Neuron (in vitro differentiated cells): ENCODE results near the gene CTNNA3.

Experiments
- H2AFZ ChIP-seq: one replicate; pipeline ENCODE4 v1.6.1; 2013; ENCODE audit warnings: low read depth, mild to moderate bottlenecking, inconsistent platforms, low read length, moderate library complexity
- H3K27me3 ChIP-seq: one replicate; pipeline ENCODE4 v1.6.1; 2013; ENCODE audit warnings: low read length; ENCODE audit not compliant: insufficient read depth
- H3K36me3 ChIP-seq: one replicate; pipeline ENCODE4 v1.6.1; 2013; ENCODE audit warnings: low read length; ENCODE audit not compliant: insufficient read depth
- H3K4me1 ChIP-seq: one replicate; pipeline ENCODE4 v1.6.1; 2013; ENCODE audit warnings: low read length; ENCODE audit not compliant: insufficient read depth
- H3K4me3 ChIP-seq: 2 replicates; pipeline ENCODE4 v1.5.1; 2013; ENCODE audit warnings: mild to moderate bottlenecking, low read length, moderate library complexity
- H3K9me3 ChIP-seq: one replicate; pipeline ENCODE4 v1.6.1; 2013; ENCODE audit warnings: low read length

The CTNNA3 gene

GRCh38 chr10:66836057-66836456 is 859.9 kb downstream of the CTNNA3 start:
- H2AFZ ChIP-seq, result no peak overlapping the region
- no peaks in the 10 kb centered on the region for H3K36me3 ChIP-seq
- no peak overlapping the region for H3K4me3 ChIP-seq
- H3K9me3 ChIP-seq, result no peaks in the 10 kb centered on the region
- no peaks in the 10 kb centered on the region for H3K4me1 ChIP-seq
- no peaks in the 10 kb centered on the region for H3K27me3 ChIP-seq

- Histone ChIP-seq H3K36me3 (no peaks in the 10 kb centered on the region), H3K4me3 (no peak overlapping the region), H3K9me3 (no peaks in the 10 kb centered on the region), H3K4me1 (no peaks in the 10 kb centered on the region), H2AFZ (no peak overlapping the region), H3K27me3 (no peaks in the 10 kb centered on the region)
These were observed 860.6 kb downstream of the CTNNA3 start for GRCh38 chr10:66835400-66835799.

- H3K36me3 ChIP-seq, result no peaks in the 10 kb centered on the region
- no peak overlapping the region for H3K4me3 ChIP-seq
- no peaks in the 10 kb centered on the region for H3K4me1 ChIP-seq
- no peaks in the 10 kb centered on the region for H3K9me3 ChIP-seq
- H2AFZ ChIP-seq, result no peak overlapping the region
- H3K27me3 ChIP-seq, result no peaks in the 10 kb centered on the region
These were observed 861.2 kb downstream of the CTNNA3 start for GRCh38 chr10:66834802-66835201.

GRCh38 chr10:66833861-66834260 is 862.1 kb downstream of the CTNNA3 start:
- H3K36me3 ChIP-seq, result no peaks in the 10 kb centered on the region
- no peak overlapping the region for H3K4me3 ChIP-seq
- no peaks in the 10 kb centered on the region for H3K9me3 ChIP-seq
- H2AFZ ChIP-seq, result no peak overlapping the region
- no peaks in the 10 kb centered on the region for H3K27me3 ChIP-seq
- H3K4me1 ChIP-seq, result no peaks in the 10 kb centered on the region

- no peak overlapping the region for H3K4me3 ChIP-seq
- no peaks in the 10 kb centered on the region for H3K9me3 ChIP-seq
- H2AFZ ChIP-seq, result no peak overlapping the region
- H3K27me3 ChIP-seq, result no peaks in the 10 kb centered on the region
- no peaks in the 10 kb centered on the region for H3K36me3 ChIP-seq
- no peaks in the 10 kb centered on the region for H3K4me1 ChIP-seq
These were observed 863.1 kb downstream of the CTNNA3 start for GRCh38 chr10:66832781-66833422.

- H3K36me3 ChIP-seq, result no peaks in the 10 kb centered on the region
- H3K4me1 ChIP-seq, result no peaks in the 10 kb centered on the region
- no peaks in the 10 kb centered on the region for H3K27me3 ChIP-seq
- no peak overlapping the region for H3K4me3 ChIP-seq
- no peaks in the 10 kb centered on the region for H3K9me3 ChIP-seq
- H2AFZ ChIP-seq, result no peak overlapping the region
These were observed 867.0 kb downstream of the CTNNA3 start for GRCh38 chr10:66828957-66829356.

- Histone ChIP-seq H3K9me3 (no peaks in the 10 kb centered on the region), H3K4me1 (peaks cover 6% of the 10 kb centered on the region), H3K36me3 (no peaks in the 10 kb centered on the region), H2AFZ (no peak overlapping the region), H3K4me3 (no peak overlapping the region), H3K27me3 (no peaks in the 10 kb centered on the region)
These were observed 868.6 kb downstream of the CTNNA3 start for GRCh38 chr10:66827353-66827752.

GRCh38 chr10:66823301-66823700 is 872.7 kb downstream of the CTNNA3 start:
- Histone ChIP-seq H3K36me3 (no peaks in the 10 kb centered on the region), H2AFZ (no peak overlapping the region), H3K4me1 (peaks cover 6% of the 10 kb centered on the region), H3K9me3 (no peaks in the 10 kb centered on the region), H3K27me3 (no peaks in the 10 kb centered on the region), H3K4me3 (no peak overlapping the region)

- Histone ChIP-seq H3K36me3 (no peaks in the 10 kb centered on the region), H3K4me3 (no peak overlapping the region), H3K9me3 (no peaks in the 10 kb centered on the region), H3K27me3 (no peaks in the 10 kb centered on the region), H2AFZ (no peak overlapping the region), H3K4me1 (peaks cover 6% of the 10 kb centered on the region)
These were observed 873.2 kb downstream of the CTNNA3 start for GRCh38 chr10:66822801-66823200.

- peaks cover 2% of the 10 kb centered on the region for H3K9me3 ChIP-seq
- no peak overlapping the region for H2AFZ ChIP-seq
These were observed 876.3 kb downstream of the CTNNA3 start for GRCh38 chr10:66819691-66820090.

GRCh38 chr10:66813122-66813521 is 882.9 kb downstream of the CTNNA3 start:
- no peaks in the 10 kb centered on the region for H3K36me3 ChIP-seq
- no peak overlapping the region for H2AFZ ChIP-seq
- H3K4me3 ChIP-seq, result no peak overlapping the region
- H3K27me3 ChIP-seq, result no peaks in the 10 kb centered on the region
- H3K9me3 ChIP-seq, result peaks cover 2% of the 10 kb centered on the region
- no peaks in the 10 kb centered on the region for H3K4me1 ChIP-seq

More at GRCh38 chr10:66819691-66820090, 876.3 kb downstream of the CTNNA3 start:
- no peaks in the 10 kb centered on the region for H3K36me3 ChIP-seq
- no peak overlapping the region for H3K4me3 ChIP-seq
- H3K4me1 ChIP-seq, result peaks cover 6% of the 10 kb centered on the region
- no peaks in the 10 kb centered on the region for H3K27me3 ChIP-seq

- no peaks in the 10 kb centered on the region for H3K4me1 ChIP-seq
- H3K4me3 ChIP-seq, result no peak overlapping the region
- no peak overlapping the region for H2AFZ ChIP-seq
- no peaks in the 10 kb centered on the region for H3K36me3 ChIP-seq
- H3K27me3 ChIP-seq, result no peaks in the 10 kb centered on the region
- peaks cover 2% of the 10 kb centered on the region for H3K9me3 ChIP-seq
These were observed 884.8 kb downstream of the CTNNA3 start for GRCh38 chr10:66811211-66811610.

GRCh38 chr10:66809402-66809801 is 886.6 kb downstream of the CTNNA3 start:
- no peak overlapping the region for H3K4me3 ChIP-seq
- no peak overlapping the region for H2AFZ ChIP-seq
- H3K9me3 ChIP-seq, result no peaks in the 10 kb centered on the region
- no peaks in the 10 kb centered on the region for H3K27me3 ChIP-seq
- no peaks in the 10 kb centered on the region for H3K36me3 ChIP-seq
- no peaks in the 10 kb centered on the region for H3K4me1 ChIP-seq

GRCh38 chr10:66805612-66806011 is 890.4 kb downstream of the CTNNA3 start:
- Histone ChIP-seq H3K9me3 (no peaks in the 10 kb centered on the region), H3K36me3 (no peaks in the 10 kb centered on the region), H2AFZ (no peak overlapping the region), H3K27me3 (no peaks in the 10 kb centered on the region), H3K4me1 (no peaks in the 10 kb centered on the region), H3K4me3 (no peak overlapping the region)
